ENCODE data around the gene TTC34. TPM values are rescaled to one million over a fixed set of nuclear protein-coding genes. Genes with fewer than 3 reads are reported as not detected.

Gene TTC34
- 0.28 TPM for polyA plus RNA-seq (2012; ENCODE audit: missing spikeins)

GRCh38 chr1:2801535-2802291, at the start of gene TTC34:
TTC34 (minus strand) TSS chr1:2801693; CDS start chr1:2800827, 866 bp downstream.
- FAIRE-seq (no peak), DNase-seq (ENCODE audit: insufficient read length) (no peak)

GRCh38 chr1:2850502-2850901, 49.0 kb upstream of the TTC34 start:
- FAIRE-seq (no peak), DNase-seq (ENCODE audit: insufficient read length) (no peak)

More at GRCh38 chr1:2801535-2802291, at the start of gene TTC34:
- TF ChIP-seq POLR2AphosphoS5 (IDR thresholded peaks at IDR 0.05; ENCODE audit: low read depth, low read length) (no peak), TAF1 (IDR thresholded peaks at IDR 0.05; ENCODE audit: borderline replicate concordance, low read depth, low read length) (no peak), POLR2A (IDR thresholded peaks at IDR 0.05; ENCODE audit: low read depth, low read length) (no peak)

GRCh38 chr1:2848006-2848670, 46.6 kb upstream of the TTC34 start:
- FAIRE-seq = no peak
- TF ChIP-seq POLR2A (IDR thresholded peaks at IDR 0.05; ENCODE audit: low read depth, low read length) (no peak), POLR2AphosphoS5 (IDR thresholded peaks at IDR 0.05; ENCODE audit: low read depth, low read length) (no peak), TAF1 (IDR thresholded peaks at IDR 0.05; ENCODE audit: borderline replicate concordance, low read depth, low read length) (no peak)
- DNase-seq (ENCODE audit: insufficient read length) = no peak

More at GRCh38 chr1:2850502-2850901, 49.0 kb upstream of the TTC34 start:
- TF ChIP-seq POLR2A (IDR thresholded peaks at IDR 0.05; ENCODE audit: low read depth, low read length) = no peak
- TF ChIP-seq POLR2AphosphoS5 (IDR thresholded peaks at IDR 0.05; ENCODE audit: low read depth, low read length) = no peak
- no peak for TF ChIP-seq TAF1 (IDR thresholded peaks at IDR 0.05; ENCODE audit: borderline replicate concordance, low read depth, low read length)

- FAIRE-seq = no peak
- DNase-seq (ENCODE audit: insufficient read length) = no peak
- TF ChIP-seq POLR2A (IDR thresholded peaks at IDR 0.05; ENCODE audit: low read depth, low read length) = no peak
- no peak for TF ChIP-seq TAF1 (IDR thresholded peaks at IDR 0.05; ENCODE audit: borderline replicate concordance, low read depth, low read length)
- TF ChIP-seq POLR2AphosphoS5 (IDR thresholded peaks at IDR 0.05; ENCODE audit: low read depth, low read length) = no peak
Observed at GRCh38 chr1:2847086-2847985, 45.8 kb upstream of the TTC34 start.

GRCh38 chr1:2845869-2846268, 44.4 kb upstream of the TTC34 start:
- no peak for TF ChIP-seq POLR2AphosphoS5 (IDR thresholded peaks at IDR 0.05; ENCODE audit: low read depth, low read length)
- TF ChIP-seq TAF1 (IDR thresholded peaks at IDR 0.05; ENCODE audit: borderline replicate concordance, low read depth, low read length) = no peak
- no peak for TF ChIP-seq POLR2A (IDR thresholded peaks at IDR 0.05; ENCODE audit: low read depth, low read length)
- DNase-seq (ENCODE audit: insufficient read length) = no peak
- no peak for FAIRE-seq

GRCh38 chr1:2840036-2840809, 38.7 kb upstream of the TTC34 start:
- FAIRE-seq (no peak), DNase-seq (ENCODE audit: insufficient read length) (no peak)
- TF ChIP-seq POLR2AphosphoS5 (IDR thresholded peaks at IDR 0.05; ENCODE audit: low read depth, low read length) (no peak), TAF1 (IDR thresholded peaks at IDR 0.05; ENCODE audit: borderline replicate concordance, low read depth, low read length) (no peak), POLR2A (IDR thresholded peaks at IDR 0.05; ENCODE audit: low read depth, low read length) (no peak)

- FAIRE-seq (no peak), DNase-seq (ENCODE audit: insufficient read length) (no peak)
- TF ChIP-seq POLR2AphosphoS5 (IDR thresholded peaks at IDR 0.05; ENCODE audit: low read depth, low read length) (no peak), TAF1 (IDR thresholded peaks at IDR 0.05; ENCODE audit: borderline replicate concordance, low read depth, low read length) (no peak), POLR2A (IDR thresholded peaks at IDR 0.05; ENCODE audit: low read depth, low read length) (no peak)
Observed at GRCh38 chr1:2837823-2838222, 36.3 kb upstream of the TTC34 start.

- no peak for TF ChIP-seq POLR2A (IDR thresholded peaks at IDR 0.05; ENCODE audit: low read depth, low read length)
- no peak for TF ChIP-seq POLR2AphosphoS5 (IDR thresholded peaks at IDR 0.05; ENCODE audit: low read depth, low read length)
- TF ChIP-seq TAF1 (IDR thresholded peaks at IDR 0.05; ENCODE audit: borderline replicate concordance, low read depth, low read length) = no peak
- FAIRE-seq = no peak
- DNase-seq (ENCODE audit: insufficient read length) = no peak
Observed at GRCh38 chr1:2837316-2837715, 35.8 kb upstream of the TTC34 start.

GRCh38 chr1:2836333-2836970, 35.0 kb upstream of the TTC34 start:
- DNase-seq (ENCODE audit: insufficient read length) = no peak
- no peak for FAIRE-seq
- TF ChIP-seq POLR2A (IDR thresholded peaks at IDR 0.05; ENCODE audit: low read depth, low read length) = no peak
- TF ChIP-seq POLR2AphosphoS5 (IDR thresholded peaks at IDR 0.05; ENCODE audit: low read depth, low read length) = no peak
- no peak for TF ChIP-seq TAF1 (IDR thresholded peaks at IDR 0.05; ENCODE audit: borderline replicate concordance, low read depth, low read length)

GRCh38 chr1:2835650-2836159, 34.2 kb upstream of the TTC34 start:
- no peak for FAIRE-seq
- TF ChIP-seq POLR2AphosphoS5 (IDR thresholded peaks at IDR 0.05; ENCODE audit: low read depth, low read length) = no peak
- TF ChIP-seq TAF1 (IDR thresholded peaks at IDR 0.05; ENCODE audit: borderline replicate concordance, low read depth, low read length) = no peak
- no peak for TF ChIP-seq POLR2A (IDR thresholded peaks at IDR 0.05; ENCODE audit: low read depth, low read length)
- DNase-seq (ENCODE audit: insufficient read length) = no peak

All from GM12892 (cell line).